HG03196 (cell line): ENCODE data around the gene BIN1.

Experiments used
- ATAC-seq: cut with Tn5 transposase; IDR thresholded peaks from one replicate; pipeline ENCODE4 v1.9.1; 2021; ENCODE audit not compliant: unreplicated experiment

BIN1 gene

DNA sequence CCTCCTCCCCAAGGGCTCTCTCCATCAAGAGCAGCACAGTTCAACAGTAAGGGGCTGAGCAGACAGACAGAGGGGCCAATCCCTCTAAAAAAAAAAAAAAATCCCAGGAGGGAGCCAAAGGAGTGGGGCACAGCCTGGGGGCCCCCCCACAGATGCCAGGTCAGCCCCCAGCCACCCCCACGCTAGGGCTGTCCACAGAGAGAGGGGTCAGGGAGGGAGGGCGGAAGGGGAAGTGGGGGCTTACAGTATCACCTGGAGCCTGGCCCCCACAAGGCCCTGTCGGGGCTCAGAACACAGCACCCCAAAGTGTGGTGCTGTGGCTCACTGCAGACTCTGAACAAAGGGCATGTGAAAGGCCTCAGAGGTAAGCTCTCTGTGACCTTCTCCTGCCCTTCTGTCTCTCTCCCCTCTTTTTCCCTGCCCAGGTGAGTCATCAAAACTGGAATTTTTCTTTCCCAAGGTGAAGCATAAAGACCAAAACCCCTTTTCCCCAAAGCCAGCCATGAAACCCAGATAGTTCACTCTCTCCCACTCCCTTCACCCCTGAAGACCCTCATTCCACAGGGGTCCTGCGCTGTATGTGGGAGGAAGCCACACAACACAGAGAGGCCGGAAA, 13.9 kb downstream of the BIN1 start:
- ATAC-seq: no peak

DNA sequence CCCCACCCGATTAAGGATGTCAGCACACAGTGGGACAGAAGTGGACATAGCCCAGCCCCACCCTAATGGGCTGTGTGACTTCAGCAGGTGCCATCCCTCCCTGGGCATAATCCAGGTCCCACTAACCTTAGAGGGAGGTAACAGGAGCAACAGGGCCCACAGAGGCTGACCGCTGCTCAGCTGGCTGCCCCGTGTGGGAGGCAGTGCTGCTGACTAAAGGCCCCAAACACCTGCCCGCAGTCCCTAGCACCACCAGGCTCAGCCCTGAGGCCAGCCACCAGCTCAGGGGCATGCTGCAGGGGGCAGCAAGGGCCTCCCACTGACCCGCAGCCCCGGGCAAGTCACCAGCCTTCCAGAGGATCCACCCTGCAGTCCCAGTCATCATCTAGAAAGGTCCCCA, 14.6 kb downstream of the BIN1 start:
- no peak for ATAC-seq

DNA sequence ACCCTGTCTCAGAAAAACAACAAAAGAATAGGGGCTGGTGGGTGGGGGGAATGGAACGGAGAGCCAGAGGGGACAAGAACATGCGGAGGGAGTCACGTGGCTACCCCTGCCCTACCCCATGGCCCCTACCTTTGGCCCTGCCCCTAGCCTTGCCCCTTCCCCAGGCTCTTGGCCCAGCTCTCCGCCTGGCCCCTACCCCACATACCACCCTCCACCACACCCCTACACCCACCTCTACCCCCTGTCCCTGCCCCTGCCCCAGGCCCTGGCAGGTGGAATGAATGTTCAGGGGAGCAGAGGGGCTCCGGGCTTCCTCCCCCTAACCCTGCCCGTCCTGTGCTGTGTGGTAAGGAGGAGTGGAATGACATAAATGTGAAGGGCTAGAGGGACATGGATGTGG, 15.1 kb downstream of the BIN1 start:
- ATAC-seq: no peak

GRCh38 chr2:127091148-127091547, 15.8 kb downstream of the BIN1 start:
- ATAC-seq: no peak

GRCh38 chr2:127090281-127091120, 16.5 kb downstream of the BIN1 start:
- ATAC-seq: no peak

DNA sequence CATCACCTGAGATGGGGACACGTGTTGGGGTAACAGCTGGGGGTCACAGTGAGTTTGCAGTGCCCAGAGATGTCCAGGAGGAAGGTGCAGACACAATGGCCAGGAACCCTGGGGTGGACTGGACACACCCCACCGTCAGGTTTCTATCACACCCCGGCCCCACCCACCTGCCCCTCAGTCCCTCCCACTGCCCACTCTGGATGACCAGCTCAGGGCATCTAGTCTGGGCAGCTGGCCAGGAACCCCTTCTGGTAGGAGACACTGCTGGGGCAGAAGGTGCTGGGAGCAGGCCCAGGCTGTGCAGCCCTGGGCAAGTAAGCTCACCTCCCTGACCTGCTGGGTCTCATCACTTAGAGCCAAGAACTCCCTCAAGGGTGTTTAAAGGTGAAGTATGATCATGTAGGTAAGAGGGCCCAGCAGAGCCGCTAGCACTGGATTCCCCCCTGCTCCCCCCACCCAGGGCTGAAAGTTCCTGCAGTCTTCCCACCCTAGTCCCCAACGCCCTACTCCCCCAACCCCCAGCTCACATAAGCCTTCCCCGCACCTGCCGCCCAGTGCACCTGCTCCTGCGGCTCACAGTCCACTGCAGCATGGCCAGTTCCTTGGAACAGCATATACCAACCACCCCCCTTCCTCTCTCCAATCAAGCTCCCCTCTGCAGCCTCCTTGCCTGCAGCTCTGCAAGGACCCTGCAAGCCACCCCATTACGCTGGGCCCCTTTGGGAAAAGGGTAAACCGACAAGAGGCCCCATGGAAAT, 17.3 kb downstream of the BIN1 start:
- no peak for ATAC-seq

DNA sequence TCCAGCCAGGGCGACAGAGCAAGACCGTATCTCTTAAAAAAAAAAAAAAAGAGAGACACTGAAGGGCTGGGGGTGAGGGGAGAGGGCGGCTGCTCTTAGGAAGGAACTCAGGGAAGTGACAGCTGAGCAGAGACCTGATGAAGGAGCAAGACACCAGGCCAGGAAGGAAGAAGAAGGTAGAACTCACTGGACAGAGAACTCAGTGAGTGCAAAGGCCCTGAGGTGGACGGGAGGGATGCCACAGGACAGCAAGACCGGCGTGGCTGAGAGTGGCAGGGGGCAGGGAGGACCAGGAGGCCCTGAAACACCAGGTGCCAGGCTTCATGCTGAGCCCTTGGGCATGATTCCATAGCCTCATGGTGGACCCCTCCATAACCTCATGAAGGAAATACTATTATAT, 18.2 kb downstream of the BIN1 start:
- no peak for ATAC-seq

DNA sequence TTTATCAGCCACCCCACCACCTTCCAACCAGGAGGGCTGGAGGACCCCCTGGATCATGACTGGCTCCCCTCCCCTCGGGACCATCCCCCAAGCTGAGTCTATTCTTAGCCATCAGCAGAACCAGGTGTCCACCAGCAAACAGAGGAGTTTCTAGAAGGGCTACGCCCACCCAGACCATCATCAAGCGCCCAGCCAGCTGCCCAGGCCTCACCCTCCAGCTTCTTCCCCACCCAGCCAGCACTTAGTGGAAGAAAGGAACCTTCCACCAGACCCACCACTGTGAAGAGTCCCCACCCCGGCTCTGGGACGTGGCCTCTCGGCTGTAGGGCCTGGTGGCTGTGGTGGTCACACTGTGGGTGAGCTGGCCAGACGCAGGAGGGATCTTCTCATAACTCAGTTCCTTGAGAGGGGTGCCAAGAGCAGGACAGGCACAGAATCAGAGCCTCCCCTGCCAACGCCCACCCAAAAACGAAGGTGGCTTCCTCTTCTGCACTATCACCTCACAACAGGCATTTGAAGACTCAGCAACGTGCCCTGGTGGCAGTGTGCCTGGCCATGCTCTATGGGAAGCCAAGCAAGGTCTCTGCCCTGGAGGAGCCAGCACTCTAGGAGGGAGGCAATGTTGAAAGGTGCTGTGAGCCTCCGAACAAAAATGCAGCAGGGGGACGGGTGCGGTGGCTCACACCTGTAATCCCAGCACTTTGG, 19.0 kb downstream of the BIN1 start:
- no peak for ATAC-seq

DNA sequence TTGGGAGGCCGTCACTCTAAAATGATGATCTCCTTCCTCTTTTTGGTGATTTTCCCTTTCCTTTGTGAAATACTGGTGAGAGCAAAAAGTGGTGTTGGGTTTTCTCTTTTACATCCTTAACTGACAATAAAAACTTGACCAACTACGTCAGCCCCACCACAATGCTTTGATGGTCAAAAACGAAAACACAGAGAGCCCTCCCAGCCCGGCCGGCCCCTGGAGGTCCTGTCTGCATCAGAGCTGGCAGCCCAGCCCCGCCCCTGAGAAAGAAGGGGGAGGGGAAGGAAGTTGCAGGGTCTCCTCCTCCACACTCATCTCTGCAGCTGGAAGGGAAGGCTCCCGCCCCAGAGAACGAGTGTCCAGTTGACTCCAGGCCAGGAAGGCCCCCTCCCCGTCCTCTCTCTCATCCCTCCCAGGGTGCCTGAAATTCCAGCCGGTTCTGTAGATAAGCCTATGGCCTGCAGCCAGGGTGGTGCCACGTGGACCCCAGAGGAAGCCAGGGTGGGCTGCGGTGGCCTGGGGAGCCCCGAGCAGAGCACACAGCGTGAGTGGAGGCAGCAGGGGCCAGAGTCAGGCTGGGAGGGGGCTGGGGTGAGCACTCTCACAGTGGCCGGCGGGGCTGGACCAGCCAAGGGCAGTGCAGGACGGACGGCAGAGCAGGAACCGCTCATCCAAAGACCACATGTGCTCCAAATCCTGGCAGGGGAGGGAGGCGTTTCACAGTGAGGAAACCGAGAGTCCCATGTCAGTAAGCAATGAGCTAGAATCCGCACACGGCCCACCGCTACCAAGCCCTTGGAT, 19.8 kb downstream of the BIN1 start:
- ATAC-seq: peak; percentile 59

GRCh38 chr2:127085317-127085681, 21.7 kb downstream of the BIN1 start:
- ATAC-seq: no peak

- ATAC-seq: no peak
Observed at GRCh38 chr2:127084611-127085316, 22.2 kb downstream of the BIN1 start.

DNA sequence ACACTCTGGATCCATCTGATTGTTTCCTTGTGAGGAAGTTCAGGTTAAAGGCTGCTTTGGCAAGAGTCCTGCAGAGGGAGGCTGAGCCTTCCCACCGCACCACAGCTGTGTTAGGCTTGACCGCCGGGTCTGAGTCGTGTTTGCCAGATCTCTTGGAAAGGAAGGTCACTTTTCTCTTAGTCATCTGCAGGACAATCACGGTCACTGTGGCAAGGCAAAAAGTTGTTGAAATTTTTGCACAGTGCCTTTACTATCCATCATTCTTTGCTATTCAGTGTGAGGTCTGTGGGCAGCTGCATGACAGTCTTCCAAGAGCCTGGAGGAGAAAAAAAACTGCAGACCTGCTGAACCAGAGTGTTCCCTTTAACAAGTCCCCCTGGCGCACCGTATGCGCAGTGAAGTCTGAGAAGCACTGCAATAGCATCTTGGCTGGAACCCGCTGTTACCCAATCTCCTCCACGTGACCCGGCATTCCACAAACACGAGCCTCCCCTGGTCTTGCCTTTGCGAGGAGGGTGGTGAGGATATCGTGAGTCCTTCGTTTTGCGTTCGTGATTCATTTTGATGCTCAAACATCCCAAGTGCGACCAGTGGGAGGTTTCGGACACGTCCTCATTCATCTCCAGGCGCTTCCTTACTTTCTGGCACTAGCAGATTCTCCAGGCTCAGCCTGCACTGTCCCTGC, 23.0 kb downstream of the BIN1 start:
- no peak for ATAC-seq

DNA sequence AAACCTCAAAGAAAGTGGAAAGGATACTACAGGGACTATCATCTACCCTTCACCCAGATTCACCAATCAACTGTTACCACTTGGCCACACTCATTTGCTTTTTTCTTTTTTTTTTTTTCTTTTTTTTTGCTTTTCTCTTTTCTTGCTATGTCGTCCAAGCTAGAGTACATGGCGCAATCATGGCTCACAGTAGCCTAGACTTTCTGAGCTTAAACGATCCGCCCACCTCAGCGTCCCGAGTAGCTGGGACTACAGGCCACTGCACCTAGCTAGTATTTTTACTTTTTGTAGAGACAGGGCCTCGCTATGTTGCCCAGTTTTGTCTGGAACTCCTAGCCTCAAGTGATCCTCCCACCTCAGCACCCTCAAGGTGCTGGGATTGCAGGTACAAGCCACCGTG, 24.0 kb downstream of the BIN1 start:
- no peak for ATAC-seq

- peak; percentile 54 for ATAC-seq
Observed at GRCh38 chr2:127081826-127082633, 24.9 kb downstream of the BIN1 start.

DNA sequence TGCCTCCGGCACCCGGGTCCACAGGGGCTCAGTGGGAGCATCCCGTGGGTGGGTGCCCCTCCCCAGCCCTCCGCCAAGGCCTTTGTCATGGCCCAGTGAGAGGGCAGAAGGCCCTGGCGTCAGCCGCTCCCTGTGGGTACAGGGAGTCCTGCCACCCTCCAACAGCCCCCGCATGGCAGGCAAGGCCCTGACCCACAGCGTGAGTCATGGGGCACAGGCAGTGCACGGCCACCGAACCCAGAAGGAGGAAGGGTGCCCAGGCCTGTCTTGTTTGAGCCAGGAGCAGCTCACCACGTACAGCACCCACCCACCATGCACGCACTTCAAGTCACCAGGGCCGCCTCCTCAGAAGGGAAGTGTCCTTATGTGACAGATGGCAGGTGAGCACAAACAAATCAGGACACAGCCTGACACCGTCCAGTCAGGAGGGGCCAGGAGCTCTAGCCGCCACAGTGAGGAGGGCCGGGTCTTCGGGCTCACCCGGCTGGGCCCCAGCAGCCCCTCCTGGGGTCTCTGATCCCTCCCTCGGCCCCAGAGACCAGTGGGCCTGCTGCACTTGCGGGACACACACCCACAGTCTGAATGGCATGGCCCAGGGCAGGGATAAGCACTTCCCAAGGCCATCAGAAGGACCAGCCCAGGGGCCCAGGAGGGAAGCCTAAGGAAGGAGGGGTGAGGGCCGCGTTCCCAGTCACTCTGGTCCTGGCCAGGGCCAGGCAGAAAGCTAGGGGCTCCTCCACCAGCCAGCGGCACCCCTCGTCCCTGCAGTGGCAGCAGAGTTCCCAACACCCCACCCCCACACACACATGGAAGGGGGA, 25.8 kb downstream of the BIN1 start:
- peak; percentile 35 for ATAC-seq

DNA sequence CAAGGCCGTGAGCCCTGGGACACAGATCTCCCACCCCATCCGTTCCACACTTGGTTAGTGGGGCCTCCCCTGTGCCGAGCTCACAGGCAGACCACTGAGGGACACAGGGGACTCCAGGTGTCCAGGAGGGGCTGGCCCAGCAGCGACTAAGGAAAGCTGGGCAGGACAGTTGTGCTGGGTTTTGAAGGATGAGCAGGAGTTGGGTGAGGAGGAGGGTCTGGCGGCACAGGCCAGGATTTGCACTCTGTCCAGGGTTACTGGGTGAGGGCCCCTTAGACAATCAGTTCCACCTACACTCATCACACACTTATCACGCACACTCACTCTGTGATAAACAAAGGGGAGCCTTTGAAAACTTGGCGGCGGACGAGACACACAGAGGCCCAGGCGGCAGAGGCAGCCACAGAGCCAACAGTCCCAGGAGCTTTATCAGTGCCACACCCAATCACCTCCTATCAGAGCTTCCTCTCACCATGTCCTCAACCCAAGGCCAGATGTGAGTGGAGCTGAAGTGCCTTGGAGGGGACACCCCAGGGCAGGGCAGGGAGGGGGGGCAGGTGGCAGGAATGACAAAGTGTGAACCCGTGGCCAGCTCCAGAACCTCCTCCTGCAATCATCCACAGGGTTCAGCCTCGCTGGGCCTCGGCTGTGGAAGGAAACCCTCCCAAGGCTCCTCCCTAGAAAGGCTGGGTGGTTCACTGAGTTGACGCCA, 26.6 kb downstream of the BIN1 start:
- ATAC-seq: peak; percentile 15

DNA sequence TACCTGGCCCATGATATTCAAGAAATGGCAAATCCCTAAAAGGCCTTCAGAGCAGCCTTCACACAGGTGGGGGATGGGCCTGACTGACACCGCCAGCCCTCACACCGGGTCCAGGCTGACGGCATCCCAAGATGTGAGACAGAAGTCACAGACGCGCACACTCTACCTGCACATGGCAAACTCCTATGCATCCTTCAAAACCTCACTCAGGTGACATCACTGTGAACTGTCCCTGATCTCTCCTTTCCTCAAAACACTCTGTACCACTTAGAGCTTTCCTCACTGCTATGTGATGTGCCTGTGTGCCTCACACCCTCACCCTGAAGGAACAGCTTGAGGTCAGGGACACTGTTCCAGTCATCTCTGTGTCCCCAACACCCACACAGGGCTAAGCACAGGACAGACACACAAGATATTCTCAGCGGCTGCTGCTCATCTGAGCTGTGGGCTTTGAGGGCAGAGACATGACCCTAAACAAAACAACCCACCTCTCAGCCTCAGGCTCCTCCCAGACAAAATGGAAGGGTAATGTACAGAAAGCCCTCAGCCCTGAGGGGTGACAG, 27.5 kb downstream of the BIN1 start:
- no peak for ATAC-seq
